B cell (primary cell): ENCODE results near the gene CAND2. TPM values are rescaled to one million over a fixed set of nuclear protein-coding genes. Genes with fewer than 3 reads are reported as not detected.
A peak's percentile ranks its signal among the peaks of the same experiment; 100 is the strongest.

Experiments used
- ATAC-seq: fragments of 200-7000 bp; cut with Tn5 transposase; one replicate; pipeline ENCODE4 v1.10.0; 2021; ENCODE audit warnings: low read depth, mild to moderate bottlenecking, moderate number of reproducible peaks, moderate library complexity
- CTCF ChIA-PET: fragments of 350-600 bp; sonication (Branson Sonifier 250); formaldehyde crosslinking; loops from one replicate; lab custom pipeline; 2021; ENCODE audit warnings: antibody characterized with exemption, inconsistent platforms; lab: Charles Lee
- POLR2A ChIA-PET: fragments of 350-600 bp; sonication (Branson Sonifier 250); formaldehyde crosslinking; loops from one replicate; lab custom pipeline; 2021; ENCODE audit warnings: antibody characterized with exemption; lab: Charles Lee
- DNase-seq: peaks from one replicate; pipeline ENCODE4 v3.0.0; 2013
- H2AFZ ChIP-seq: 2 replicates; pipeline ENCODE4 v1.6.1; 2012; ENCODE audit warnings: mild to moderate bottlenecking, low read depth, low read length; ENCODE audit not compliant: insufficient read depth, poor library complexity, severe bottlenecking
- H3K27ac ChIP-seq, 2 donors: 1 replicate in 1 of 2; 2 replicates in 1 of 2; pipeline ENCODE4 v1.5.1; 2012 to 2013; ENCODE audit warnings: low read length in 2 of 2, mild to moderate bottlenecking in 2 of 2, moderate library complexity in 1 of 2
- H3K27me3 ChIP-seq, 4 experiments: fragments of 200-600 bp in 1 of 4; sonication (generic) in 1 of 4; replicated peaks in 1 of 4; 1 replicate in 2 of 4; 2 replicates in 2 of 4; pipeline versions ENCODE4 v1.6.1 to v1.7.0; 2013 to 2016; ENCODE audit warnings: low read length in 3 of 4, mild to moderate bottlenecking in 2 of 4, mixed read lengths in 1 of 4, moderate library complexity in 1 of 4; ENCODE audit not compliant: insufficient read depth in 4 of 4, control insufficient read depth in 3 of 4; ENCODE audit errors: control extremely low read depth in 1 of 4
- H3K36me3 ChIP-seq, 2 experiments: replicated peaks in 1 of 2; 1 replicate in 1 of 2; 2 replicates in 1 of 2; pipeline versions ENCODE4 v1.6.1 to v1.7.1; 2013; ENCODE audit warnings: low read length in 1 of 2; ENCODE audit not compliant: insufficient read depth in 2 of 2, control insufficient read depth in 1 of 2; ENCODE audit errors: control extremely low read depth in 1 of 2, extremely low read depth in 1 of 2
- H3K4me1 ChIP-seq, 2 donors: fragments of 200-600 bp in 1 of 2; sonication (generic) in 1 of 2; 1 replicate in 1 of 2; 2 replicates in 1 of 2; pipeline versions ENCODE4 v1.5.1 to v1.6.1; 2013 to 2017; ENCODE audit warnings: low read length in 2 of 2; ENCODE audit not compliant: control insufficient read depth in 2 of 2, insufficient read depth in 2 of 2
- H3K4me2 ChIP-seq: replicated peaks from 2 replicates; pipeline ENCODE3; 2012; ENCODE audit warnings: mild to moderate bottlenecking, low read depth, low read length; ENCODE audit not compliant: poor library complexity, severe bottlenecking
- H3K4me3 ChIP-seq, 5 experiments: fragments of 200-600 bp in 1 of 5; sonication (generic) in 1 of 5; 1 replicate in 3 of 5; 2 replicates in 2 of 5; pipeline versions ENCODE4 v1.5.1 to v1.7.0; 2011 to 2016; ENCODE audit warnings: low read length in 4 of 5, mild to moderate bottlenecking in 4 of 5, low read depth in 2 of 5, control low read depth in 1 of 5, moderate library complexity in 1 of 5; ENCODE audit not compliant: insufficient read depth in 1 of 5; ENCODE audit errors: control extremely low read depth in 1 of 5, extremely low read depth in 1 of 5
- H3K79me2 ChIP-seq: fragments of 200-600 bp; sonication (generic); one replicate; pipeline ENCODE4 v1.6.0; 2016; ENCODE audit warnings: low read length; ENCODE audit not compliant: control insufficient read depth, insufficient read depth
- H3K9ac ChIP-seq: fragments of 200-600 bp; sonication (generic); 2 replicates; pipeline ENCODE4 v1.6.1; 2017; ENCODE audit warnings: mild to moderate bottlenecking, low read length, moderate library complexity
- H3K9me3 ChIP-seq, 3 donors: one replicate each; pipeline versions ENCODE4 v1.6.1 to v1.7.1; 2013; ENCODE audit warnings: low read length in 2 of 3; ENCODE audit not compliant: control insufficient read depth in 2 of 3, insufficient read depth in 1 of 3; ENCODE audit errors: control extremely low read depth in 1 of 3
- H4K20me1 ChIP-seq: 2 replicates; pipeline ENCODE4 v1.6.0; 2012; ENCODE audit warnings: mild to moderate bottlenecking, low read length; ENCODE audit not compliant: insufficient read depth, control insufficient read depth, poor library complexity, severe bottlenecking
- H3K27ac Mint-ChIP-seq: one replicate; pipeline ENCODE4 v1.8.0; 2021; ENCODE audit warnings: mixed read lengths
- H3K27me3 Mint-ChIP-seq: one replicate; pipeline ENCODE4 v1.8.0; 2021; ENCODE audit warnings: mixed read lengths
- H3K4me1 Mint-ChIP-seq: one replicate; pipeline ENCODE4 v1.8.0; 2021; ENCODE audit warnings: mixed read lengths
- H3K4me3 Mint-ChIP-seq: one replicate; pipeline ENCODE4 v1.8.0; 2021; ENCODE audit warnings: mixed read lengths
- H3K9me3 Mint-ChIP-seq: one replicate; pipeline ENCODE4 v1.8.0; 2022; ENCODE audit warnings: mixed read lengths; ENCODE audit not compliant: insufficient read depth
- EZH2 ChIP-seq: IDR thresholded peaks from 2 replicates; pipeline ENCODE4 v1.6.1; 2012; ENCODE audit warnings: borderline replicate concordance, low read depth, mild to moderate bottlenecking, moderate library complexity, low read length; ENCODE audit not compliant: insufficient read depth, poor library complexity, severe bottlenecking
- WGBS: methylation state at CpG from one replicate; pipeline ENCODE4 v1.1.5; 2013; ENCODE audit warnings: missing lambda C conversion rate; ENCODE audit not compliant: insufficient coverage; 5-methylcytosine and 5-hydroxymethylcytosine counted together
- intact Hi-C: fragments of 100-400 bp; cut with micrococcal nuclease; formaldehyde crosslinking; loops from one replicate; pipeline ENCODE4 v1.10.0; 2022
- polyA plus RNA-seq: library from polyadenylated mRNA; depleted of rRNA; stranded (reverse); fragments of >200 nt; gene quantifications from 2 replicates; pipeline ENCODE4 v1.2.3, GENCODE V29; 2012
- total RNA-seq, 2 donors: library from RNA; stranded (reverse); fragments of 120-200 nt in 1 of 2; gene quantifications; 1 replicate in 1 of 2; 2 replicates in 1 of 2; pipeline versions ENCODE4 v1.2.3 to v1.2.4, GENCODE V29; 2013 to 2022
- TF ChIP-seq, protein P1 (sequence below): fragments of 200-600 bp; IDR thresholded peaks from one replicate; pipeline ENCODE4 v1.8.0; 2022; ENCODE audit warnings: antibody characterized with exemption, mild to moderate bottlenecking

The CAND2 gene
- total and polyA plus RNA-seq, 2 donors (not counting 1 experiment from before 2014, with no cell fraction given), result 0.34 to 1.9 TPM

DNA sequence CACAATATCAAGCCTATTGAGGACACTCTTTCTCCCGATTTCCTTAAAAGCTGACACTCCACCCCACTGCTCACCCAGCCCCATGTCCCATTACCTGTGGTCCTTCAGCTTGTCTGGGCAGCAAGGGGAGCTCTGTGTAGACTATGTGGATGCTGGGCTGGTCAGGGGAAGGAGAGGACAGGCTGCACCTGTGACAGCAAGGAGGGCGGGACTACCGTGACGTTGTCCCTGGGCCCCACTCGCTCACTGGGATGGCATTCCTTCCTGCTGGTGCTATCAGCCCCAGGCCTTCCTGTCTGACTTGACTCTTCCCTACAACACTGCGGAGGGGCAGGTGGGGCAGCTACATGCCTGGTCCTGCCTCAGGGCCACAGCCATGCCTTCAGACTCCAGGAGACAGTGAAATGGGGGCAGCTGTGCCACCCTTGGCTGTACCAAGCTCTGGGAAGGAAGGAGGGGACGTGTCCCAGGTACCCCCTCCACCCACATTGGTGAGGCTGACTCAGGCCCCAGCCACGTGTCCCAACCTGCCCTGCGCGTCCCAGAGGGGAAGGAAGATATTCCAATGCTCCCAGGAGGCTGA lies 37.3 kb upstream of the CAND2 start, which contains the start of gene TMEM40:
TSS of gene TMEM40 (minus strand) at position 163 of the 583 bp plus-strand sequence. CDS start 9,427 bp downstream, outside the sequence.
- peaks cover 0 to 3% of the 10 kb centered on the region in 2 donors for H3K4me1 ChIP-seq
- no peak within 1 kb of the TSS for H3K9ac ChIP-seq

More for the DNA sequence above, 37.3 kb upstream of the CAND2 start, which contains the start of gene TMEM40:
- H3K27me3 ChIP-seq, result peaks cover 0 to 3% (median 1%) of the 10 kb centered on the region in 4 experiments
- intact Hi-C loops, result no loop called here
- Mint-ChIP-seq H3K4me3 (no peak within 1 kb of the TSS), H3K4me1 (peaks cover 13% of the 10 kb centered on the region), H3K27ac (no peak within 1 kb of the TSS), H3K9me3 (no peaks in the 10 kb centered on the region), H3K27me3 (peaks cover 15% of the 10 kb centered on the region)
- H3K4me3 ChIP-seq, result no peak within 1 kb of the TSS
- no peak within 1 kb of the TSS for H3K4me2 ChIP-seq
- no peaks in the 10 kb centered on the region for H4K20me1 ChIP-seq
- TF ChIP-seq EZH2, result no peak
- TF ChIP-seq, protein P1, sequence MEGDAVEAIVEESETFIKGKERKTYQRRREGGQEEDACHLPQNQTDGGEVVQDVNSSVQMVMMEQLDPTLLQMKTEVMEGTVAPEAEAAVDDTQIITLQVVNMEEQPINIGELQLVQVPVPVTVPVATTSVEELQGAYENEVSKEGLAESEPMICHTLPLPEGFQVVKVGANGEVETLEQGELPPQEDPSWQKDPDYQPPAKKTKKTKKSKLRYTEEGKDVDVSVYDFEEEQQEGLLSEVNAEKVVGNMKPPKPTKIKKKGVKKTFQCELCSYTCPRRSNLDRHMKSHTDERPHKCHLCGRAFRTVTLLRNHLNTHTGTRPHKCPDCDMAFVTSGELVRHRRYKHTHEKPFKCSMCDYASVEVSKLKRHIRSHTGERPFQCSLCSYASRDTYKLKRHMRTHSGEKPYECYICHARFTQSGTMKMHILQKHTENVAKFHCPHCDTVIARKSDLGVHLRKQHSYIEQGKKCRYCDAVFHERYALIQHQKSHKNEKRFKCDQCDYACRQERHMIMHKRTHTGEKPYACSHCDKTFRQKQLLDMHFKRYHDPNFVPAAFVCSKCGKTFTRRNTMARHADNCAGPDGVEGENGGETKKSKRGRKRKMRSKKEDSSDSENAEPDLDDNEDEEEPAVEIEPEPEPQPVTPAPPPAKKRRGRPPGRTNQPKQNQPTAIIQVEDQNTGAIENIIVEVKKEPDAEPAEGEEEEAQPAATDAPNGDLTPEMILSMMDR, result no peak
- ChIA-PET CTCF (interaction anchor here (1.2 kb wide), 1 partner anchor 10 kb away, joined by 5 read pairs; no protein-coding TSS in a partner anchor), POLR2A (interaction anchor here (1.2 kb wide), 1 partner anchor 67 kb away, joined by 5 read pairs; no protein-coding TSS in a partner anchor)
- no peaks in the 10 kb centered on the region for H3K79me2 ChIP-seq
- H2AFZ ChIP-seq, result peak within 1 kb of the TSS; percentile 21
- H3K9me3 ChIP-seq, result no peaks in the 10 kb centered on the region
- ATAC-seq (no peak), DNase-seq (no peak)
- WGBS, result 100% methylated on average over 5 of the region's 10 CpGs
- H3K27ac ChIP-seq, result peak within 1 kb of the TSS in 1 of 2 donors; percentile 24
- H3K36me3 ChIP-seq, result no peaks in the 10 kb centered on the region
